Neuronal stem cell (in vitro differentiated cells): ENCODE measurements around the gene STK36.

ENCODE experiments used
- DNase-seq: peaks from one replicate; pipeline ENCODE4 v3.0.0-alpha.2; 2013; ENCODE audit warnings: low spot score
- H2AFZ ChIP-seq: one replicate; pipeline ENCODE4 v1.6.1; 2013; ENCODE audit warnings: mild to moderate bottlenecking, low read length, inconsistent platforms
- H2AK5ac ChIP-seq: 2 replicates; pipeline ENCODE4 v1.6.1; 2013; ENCODE audit warnings: low read depth, mild to moderate bottlenecking, inconsistent platforms, low read length, moderate library complexity, mixed read lengths
- H2BK120ac ChIP-seq: 2 replicates; pipeline ENCODE4 v1.6.1; 2013; ENCODE audit warnings: low read depth, mild to moderate bottlenecking, inconsistent platforms, low read length, moderate library complexity, mixed read lengths
- H2BK12ac ChIP-seq: one replicate; pipeline ENCODE4 v1.6.1; 2013; ENCODE audit warnings: low read length, inconsistent platforms
- H2BK15ac ChIP-seq: 2 replicates; pipeline ENCODE4 v1.6.1; 2013; ENCODE audit warnings: mild to moderate bottlenecking, low read length, inconsistent platforms, mixed read lengths
- H2BK5ac ChIP-seq: one replicate; pipeline ENCODE4 v1.6.1; 2013; ENCODE audit warnings: inconsistent platforms, mild to moderate bottlenecking, low read length, moderate library complexity
- H3K14ac ChIP-seq: one replicate; pipeline ENCODE4 v1.6.1; 2013; ENCODE audit warnings: low read length, inconsistent platforms
- H3K18ac ChIP-seq: 2 replicates; pipeline ENCODE4 v1.6.1; 2013; ENCODE audit warnings: low read length, inconsistent platforms
- H3K23ac ChIP-seq: 2 replicates; pipeline ENCODE4 v1.6.1; 2013; ENCODE audit warnings: low read depth, mild to moderate bottlenecking, mixed read lengths, low read length, inconsistent platforms; ENCODE audit not compliant: poor library complexity
- H3K27ac ChIP-seq: replicated peaks from 3 replicates; pipeline ENCODE4 v1.5.1; 2013; ENCODE audit warnings: low read length, inconsistent platforms
- H3K27me3 ChIP-seq, 3 experiments: 2 replicates each; pipeline ENCODE4 v1.6.1; 2013; ENCODE audit warnings: low read length in 3 of 3, mild to moderate bottlenecking in 2 of 3, inconsistent platforms in 1 of 3, low read depth in 1 of 3, mixed read lengths in 1 of 3, moderate library complexity in 1 of 3; ENCODE audit not compliant: control insufficient read depth in 3 of 3, insufficient read depth in 3 of 3
- H3K36me3 ChIP-seq, 2 donors: replicated peaks in 1 of 2; 2 replicates each; pipeline ENCODE4 v1.6.1; 2013; ENCODE audit warnings: low read length in 2 of 2; ENCODE audit not compliant: control insufficient read depth in 2 of 2, insufficient read depth in 2 of 2
- H3K4ac ChIP-seq: 2 replicates; pipeline ENCODE4 v1.6.1; 2013; ENCODE audit warnings: inconsistent platforms, mild to moderate bottlenecking, low read length, moderate library complexity
- H3K4me1 ChIP-seq, 2 donors: 1 replicate in 1 of 2; 2 replicates in 1 of 2; pipeline ENCODE4 v1.6.1; 2013; ENCODE audit warnings: low read length in 2 of 2, low read depth in 1 of 2; ENCODE audit not compliant: control insufficient read depth in 2 of 2, insufficient read depth in 1 of 2
- H3K4me2 ChIP-seq: one replicate; pipeline ENCODE4 v1.6.1; 2013; ENCODE audit warnings: mild to moderate bottlenecking, low read length, inconsistent platforms; ENCODE audit not compliant: insufficient read depth, poor library complexity, severe bottlenecking
- H3K4me3 ChIP-seq, 2 donors: 2 replicates each; pipeline ENCODE4 v1.5.1; 2013; ENCODE audit warnings: low read length in 2 of 2, mild to moderate bottlenecking in 2 of 2, inconsistent platforms in 1 of 2, moderate library complexity in 1 of 2
- H3K79me1 ChIP-seq: one replicate; pipeline ENCODE4 v1.6.1; 2013; ENCODE audit warnings: low read depth, mild to moderate bottlenecking, inconsistent platforms, low read length, moderate library complexity
- H3K9ac ChIP-seq: one replicate; pipeline ENCODE4 v1.6.1; 2013; ENCODE audit warnings: mild to moderate bottlenecking, low read depth, low read length, inconsistent platforms; ENCODE audit not compliant: poor library complexity
- H3K9me3 ChIP-seq, 2 donors: replicated peaks in 1 of 2; 2 replicates each; pipeline versions ENCODE3 to v1.6.1; 2013; ENCODE audit warnings: low read length in 2 of 2, mild to moderate bottlenecking in 2 of 2, inconsistent platforms in 1 of 2, low read depth in 1 of 2, mixed read lengths in 1 of 2, moderate library complexity in 1 of 2; ENCODE audit not compliant: control insufficient read depth in 2 of 2, insufficient read depth in 1 of 2
- H4K8ac ChIP-seq: one replicate; pipeline ENCODE4 v1.6.1; 2013; ENCODE audit warnings: low read depth, mild to moderate bottlenecking, inconsistent platforms, low read length, moderate library complexity
- H4K91ac ChIP-seq: one replicate; pipeline ENCODE4 v1.6.1; 2013; ENCODE audit warnings: low read length, low read depth, mild to moderate bottlenecking, inconsistent platforms; ENCODE audit not compliant: poor library complexity
- WGBS, 2 donors: extraction: QIAGEN DNeasy Blood & Tissue Kit; methylation state at CpG; one replicate each; pipeline ENCODE4 v1.1.7; 2013; ENCODE audit warnings: missing lambda C conversion rate in 2 of 2, mixed read lengths in 1 of 2; ENCODE audit not compliant: insufficient read length in 2 of 2, insufficient replicate concordance in 1 of 2; ENCODE audit errors: extremely low coverage in 2 of 2; 5-methylcytosine and 5-hydroxymethylcytosine counted together

Gene STK36

DNA sequence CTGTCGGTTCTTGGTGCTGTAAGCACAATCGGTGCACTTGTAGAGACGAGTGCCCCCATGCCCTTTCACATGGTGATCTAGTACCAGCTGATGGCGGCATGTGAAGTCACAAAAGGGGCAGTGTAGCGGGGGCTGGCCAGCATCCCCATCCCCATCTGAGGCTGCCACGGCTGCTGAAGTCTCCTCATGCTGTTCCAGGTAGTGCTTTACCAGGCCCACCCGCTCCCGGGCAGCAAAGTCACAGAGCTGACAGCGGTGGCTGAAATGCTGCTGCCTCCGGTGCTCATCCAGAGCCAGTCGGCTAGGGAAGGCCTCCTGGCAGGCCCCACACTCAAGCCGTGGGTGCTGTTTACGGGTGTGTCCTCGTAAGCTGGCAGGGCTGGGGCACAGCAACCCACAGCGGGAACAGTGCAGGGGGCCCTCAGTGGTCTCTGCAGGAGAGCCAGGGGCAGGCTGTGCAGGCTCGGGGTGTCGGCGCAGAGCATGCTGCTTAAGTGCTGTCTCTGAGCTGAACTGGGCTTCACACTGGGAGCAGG is 29.7 kb upstream of the STK36 start:
- Histone ChIP-seq H3K4me2 (no peak overlapping the region), H4K91ac (no peak overlapping the region), H3K18ac (no peak overlapping the region), H3K4ac (no peak overlapping the region), H3K9me3 (no peaks in the 10 kb centered on the region), H3K14ac (peak overlapping the region; percentile 17), H2BK15ac (no peak overlapping the region), H2AK5ac (no peak overlapping the region), H3K9ac (no peak overlapping the region), H3K4me3 (no peak overlapping the region), H3K36me3 (peaks cover 65 to 94% of the 10 kb centered on the region in 2 donors), H2AFZ (no peak overlapping the region), H3K27ac (no peak overlapping the region), H3K4me1 (no peaks in the 10 kb centered on the region), H2BK12ac (no peak overlapping the region), H3K79me1 (peaks cover 5% of the 10 kb centered on the region), H4K8ac (no peak overlapping the region), H2BK5ac (no peak overlapping the region), H3K23ac (no peak overlapping the region), H2BK120ac (no peak overlapping the region), H3K27me3 (no peaks in the 10 kb centered on the region)
- no CpG with 5 or more reads among the region's 18 CpGs for WGBS, 2 donors
- no peak for DNase-seq

DNA sequence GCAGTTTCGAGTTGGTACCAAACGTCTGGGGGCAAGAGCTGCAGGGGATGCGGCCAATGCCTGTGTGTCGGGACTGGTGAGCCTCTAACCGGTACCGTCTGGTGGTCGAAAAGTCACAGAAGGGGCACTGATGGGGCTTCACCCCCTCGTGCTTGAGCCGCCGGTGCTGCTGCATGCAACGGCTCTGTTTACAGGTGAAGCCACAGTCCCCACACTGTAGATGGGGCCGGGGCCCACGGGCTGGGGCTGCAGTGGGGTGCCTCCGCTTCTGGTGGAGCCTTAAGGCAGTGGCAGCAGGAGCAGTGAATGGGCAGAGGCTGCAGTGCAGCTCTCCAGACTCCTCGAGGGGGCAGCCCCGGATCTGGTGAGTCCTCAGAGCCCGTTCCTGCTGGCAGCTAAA is 29.1 kb upstream of the STK36 start:
- Histone ChIP-seq H3K14ac (no peak overlapping the region), H3K4ac (no peak overlapping the region), H3K4me1 (no peaks in the 10 kb centered on the region), H3K79me1 (peaks cover 5% of the 10 kb centered on the region), H3K27me3 (no peaks in the 10 kb centered on the region), H2BK120ac (no peak overlapping the region), H3K4me3 (no peak overlapping the region), H2BK5ac (no peak overlapping the region), H4K8ac (no peak overlapping the region), H2AK5ac (no peak overlapping the region), H2AFZ (no peak overlapping the region), H4K91ac (no peak overlapping the region), H3K36me3 (peaks cover 66 to 94% of the 10 kb centered on the region in 2 donors), H3K4me2 (no peak overlapping the region), H2BK15ac (no peak overlapping the region), H3K9me3 (no peaks in the 10 kb centered on the region), H3K23ac (no peak overlapping the region), H2BK12ac (no peak overlapping the region), H3K18ac (no peak overlapping the region), H3K27ac (no peak overlapping the region), H3K9ac (no peak overlapping the region)
- WGBS, 2 donors, result no CpG with 5 or more reads among the region's 17 CpGs
- DNase-seq, result no peak

DNA sequence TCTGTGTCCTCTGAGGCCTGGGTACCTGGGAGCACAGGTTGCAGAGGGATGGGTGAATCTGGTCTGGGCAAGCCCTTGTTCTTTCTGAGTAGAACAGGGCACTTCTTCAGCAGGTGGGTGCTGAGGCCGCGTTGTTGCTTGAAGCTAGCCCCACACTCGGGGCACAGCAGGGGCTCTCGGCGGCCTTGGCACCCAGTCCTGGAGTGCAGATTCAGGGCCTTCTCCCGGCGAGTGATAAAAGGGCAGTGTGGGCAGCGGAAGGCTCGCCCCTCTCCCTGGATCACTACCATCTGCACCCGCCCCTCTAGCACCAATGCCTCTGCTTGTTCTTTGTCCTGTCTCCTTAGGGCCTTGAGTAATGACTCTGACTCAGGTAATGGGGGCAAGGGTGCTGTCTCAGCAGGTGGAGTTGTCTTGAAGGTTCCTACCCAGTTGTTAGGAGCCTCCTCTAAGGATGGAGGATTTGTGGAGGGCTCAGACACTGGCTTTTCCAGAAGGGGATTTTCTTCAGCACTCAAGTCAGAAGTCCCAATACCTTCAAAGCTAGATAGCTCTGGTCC is 28.1 kb upstream of the STK36 start:
- H2BK5ac ChIP-seq, result no peak overlapping the region
- no peaks in the 10 kb centered on the region for H3K27me3 ChIP-seq
- no peak overlapping the region for H3K23ac ChIP-seq
- WGBS, 2 donors, result no CpG with 5 or more reads among the region's 10 CpGs
- no peak overlapping the region for H2BK120ac ChIP-seq
- no peak overlapping the region for H2BK12ac ChIP-seq
- no peak overlapping the region for H4K8ac ChIP-seq
- H3K36me3 ChIP-seq, result peaks cover 65 to 94% of the 10 kb centered on the region in 2 donors
- no peak overlapping the region for H2AK5ac ChIP-seq
- no peaks in the 10 kb centered on the region for H3K4me1 ChIP-seq
- H2BK15ac ChIP-seq, result no peak overlapping the region
- no peak overlapping the region for H3K9ac ChIP-seq
- H3K4me2 ChIP-seq, result no peak overlapping the region
- no peak overlapping the region for H3K4ac ChIP-seq
- no peak overlapping the region for H3K27ac ChIP-seq
- H3K79me1 ChIP-seq, result peaks cover 5% of the 10 kb centered on the region
- no peak overlapping the region for H3K14ac ChIP-seq
- no peaks in the 10 kb centered on the region for H3K9me3 ChIP-seq
- no peak overlapping the region for H4K91ac ChIP-seq
- H3K18ac ChIP-seq, result no peak overlapping the region
- no peak overlapping the region for H3K4me3 ChIP-seq
- H2AFZ ChIP-seq, result no peak overlapping the region
- no peak for DNase-seq

DNA sequence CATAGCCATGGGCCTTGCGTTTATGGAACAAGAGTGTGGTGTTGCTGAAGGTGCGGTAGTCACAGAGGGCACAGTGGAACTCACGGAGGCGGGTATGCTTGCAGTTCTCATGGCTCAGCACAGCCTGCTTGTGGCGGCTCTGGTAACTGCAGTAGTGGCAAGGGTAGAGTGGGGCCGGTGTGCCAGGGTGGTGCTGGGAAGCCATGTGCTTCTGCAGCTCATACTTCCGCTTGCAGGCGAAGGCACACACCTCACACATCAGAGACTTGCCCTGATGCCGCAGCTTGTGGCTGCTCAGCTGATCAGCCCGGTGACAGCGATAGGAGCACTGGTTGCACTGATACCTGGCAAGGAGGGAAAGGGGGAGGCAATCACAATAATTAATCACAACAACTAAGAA is 27.2 kb upstream of the STK36 start:
- WGBS, 2 donors, result no CpG with 5 or more reads among the region's 11 CpGs
- H4K91ac ChIP-seq, result no peak overlapping the region
- H2BK5ac ChIP-seq, result no peak overlapping the region
- DNase-seq, result no peak
- no peaks in the 10 kb centered on the region for H3K27me3 ChIP-seq
- H4K8ac ChIP-seq, result no peak overlapping the region
- H3K23ac ChIP-seq, result peak overlapping the region; percentile 45
- H2BK15ac ChIP-seq, result no peak overlapping the region
- peak overlapping the region; percentile 78 for H3K9ac ChIP-seq
- H3K4me1 ChIP-seq, result no peaks in the 10 kb centered on the region
- no peak overlapping the region for H3K18ac ChIP-seq
- H2BK12ac ChIP-seq, result no peak overlapping the region
- H3K4ac ChIP-seq, result no peak overlapping the region
- H2AFZ ChIP-seq, result no peak overlapping the region
- no peak overlapping the region for H2BK120ac ChIP-seq
- no peak overlapping the region for H3K27ac ChIP-seq
- no peak overlapping the region for H2AK5ac ChIP-seq
- peak overlapping the region in 1 of 2 donors; percentile 6 for H3K4me3 ChIP-seq
- peaks cover 66 to 95% of the 10 kb centered on the region in 2 donors for H3K36me3 ChIP-seq
- H3K4me2 ChIP-seq, result no peak overlapping the region
- H3K14ac ChIP-seq, result no peak overlapping the region
- H3K79me1 ChIP-seq, result peaks cover 5% of the 10 kb centered on the region
- H3K9me3 ChIP-seq, result no peaks in the 10 kb centered on the region
